NCI-H1436 (cell line): ENCODE results near the gene CHD8.
"Not testable (repeated sequence)": the region's sequence is repeated elsewhere in the genome, so short reads cannot be mapped to it uniquely, and the experiment has no call there.

Experiments used
- DNase-seq: peaks from one replicate; lab custom pipeline; 2025; lab: John Stamatoyannopoulos, UW

Gene CHD8

GRCh38 chr14:21455912-21456667, at the start of gene CHD8:
Gene CHD8 (minus strand): TSS chr14:21456123. CDS start chr14:21431643, 24,480 bp downstream.
- peak; percentile 99 for DNase-seq

GRCh38 chr14:21505012-21505553, 49.2 kb upstream of the CHD8 start:
- DNase-seq: no peak

GRCh38 chr14:21503376-21503775, 47.5 kb upstream of the CHD8 start:
- no peak for DNase-seq

- no peak for DNase-seq
These were observed 45.6 kb upstream of the CHD8 start for GRCh38 chr14:21501568-21501967.

- peak; percentile 73 for DNase-seq
These were observed 42.9 kb upstream of the CHD8 start for GRCh38 chr14:21498540-21499526.

GRCh38 chr14:21496453-21496852, 40.5 kb upstream of the CHD8 start:
- DNase-seq: no peak

- DNase-seq: no peak
These were observed 39.2 kb upstream of the CHD8 start for GRCh38 chr14:21494902-21495762.

- no peak for DNase-seq
These were observed 30.7 kb upstream of the CHD8 start for GRCh38 chr14:21486640-21487087.

GRCh38 chr14:21476925-21477681, 21.2 kb upstream of the CHD8 start, which contains the start of the genes RAB2B and TOX4:
Gene RAB2B (minus strand): TSS chr14:21476959. CDS start chr14:21476872, 87 bp downstream.
Gene TOX4 (plus strand): TSS chr14:21477195. CDS start chr14:21477279, 84 bp downstream.
- DNase-seq: peak; percentile 97

GRCh38 chr14:21476523-21476924, 20.6 kb upstream of the CHD8 start:
- peak; percentile 82 for DNase-seq

GRCh38 chr14:21475767-21476522, 20.0 kb upstream of the CHD8 start:
- no peak for DNase-seq

GRCh38 chr14:21467616-21468015, 11.7 kb upstream of the CHD8 start:
- DNase-seq: no peak

GRCh38 chr14:21455592-21455911, 371 bp downstream of the CHD8 start:
- no peak for DNase-seq

GRCh38 chr14:21454843-21455544, 929 bp downstream of the CHD8 start:
- DNase-seq: no peak

- DNase-seq: no peak
These were observed 6.1 kb downstream of the CHD8 start for GRCh38 chr14:21449899-21450216.

- DNase-seq: not testable (repeated sequence)
These were observed 13.3 kb downstream of the CHD8 start for GRCh38 chr14:21442657-21443056.

GRCh38 chr14:21440859-21441258, 15.1 kb downstream of the CHD8 start:
- DNase-seq: no peak

GRCh38 chr14:21437063-21437901, 18.6 kb downstream of the CHD8 start:
- DNase-seq: peak; percentile 99
